NCI-H526 (cell line): ENCODE results near the gene BASP1.
"Not testable (repeated sequence)": the region's sequence is repeated elsewhere in the genome, so short reads cannot be mapped to it uniquely, and the experiment has no call there.

Experiments used
- DNase-seq, 2 experiments: peaks; one replicate each; lab custom pipeline; 2025; lab: John Stamatoyannopoulos, UW

Gene BASP1

GRCh38 chr5:17256171-17256570 lies 38.7 kb downstream of the BASP1 start:
- DNase-seq = no peak

DNA sequence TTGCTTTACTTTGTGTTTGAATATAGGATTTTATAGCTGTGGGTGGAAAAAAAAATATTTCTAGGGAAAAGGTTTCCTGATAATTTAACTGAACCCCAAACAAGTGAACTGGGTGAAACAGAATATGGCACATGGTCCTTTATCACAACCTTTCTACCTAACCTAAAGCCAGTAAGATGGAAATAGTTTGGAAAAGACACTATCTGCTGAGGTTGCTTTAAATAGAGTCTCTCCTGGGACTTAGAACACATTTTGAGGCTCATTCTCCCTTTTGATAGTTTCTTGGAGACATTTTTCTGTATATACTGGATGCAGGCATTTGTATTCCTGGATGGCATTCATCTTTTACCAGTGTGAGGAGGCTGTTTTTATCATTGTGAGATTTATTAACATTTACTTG lies 39.4 kb downstream of the BASP1 start:
- no peak for DNase-seq

DNA sequence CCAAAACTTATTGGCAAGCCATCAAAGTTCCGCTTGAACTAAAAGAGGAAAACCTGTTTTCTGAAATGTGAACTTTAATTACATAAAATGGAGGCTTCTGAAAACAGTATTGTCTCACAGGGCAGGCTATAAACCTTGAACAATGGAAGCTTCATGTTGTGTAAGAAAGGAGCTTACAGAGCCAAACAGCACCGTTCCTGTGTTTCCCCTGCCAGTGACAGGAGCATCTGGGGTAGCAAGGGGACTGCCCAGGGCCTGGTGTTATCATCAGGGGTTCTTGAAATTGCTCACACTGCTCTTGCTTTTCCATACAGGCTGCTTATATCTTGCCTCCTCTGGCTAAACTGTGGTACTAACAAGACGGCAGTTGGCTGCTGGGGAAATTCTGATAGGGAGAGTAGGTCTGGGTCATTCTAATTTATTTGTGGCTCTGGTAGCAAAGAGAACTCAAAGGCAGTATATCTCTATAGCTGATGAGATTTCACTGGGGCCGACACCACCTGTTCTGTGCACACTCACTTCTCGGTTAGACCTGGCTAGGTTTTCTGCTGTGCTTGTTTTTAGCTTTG lies 40.4 kb downstream of the BASP1 start:
- no peak for DNase-seq

DNA sequence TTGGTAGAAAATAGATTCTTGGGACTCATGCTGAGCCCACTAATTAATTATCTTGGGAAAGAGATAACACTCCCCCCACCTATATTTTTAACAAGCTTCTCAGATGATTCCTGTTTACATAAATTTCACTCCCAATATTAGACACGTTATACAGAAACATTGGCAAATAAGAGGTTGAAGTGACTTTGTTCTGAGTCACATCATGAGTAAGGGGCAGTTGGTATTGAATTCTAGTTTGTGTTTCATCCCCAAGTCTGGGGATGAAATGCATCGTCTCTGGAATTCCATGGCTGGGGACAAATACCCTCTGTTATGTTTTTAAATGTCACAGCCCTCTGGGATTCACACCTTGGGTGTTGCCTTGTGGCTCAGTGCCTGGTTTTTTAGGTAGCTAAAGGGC lies 41.0 kb downstream of the BASP1 start:
- no peak for DNase-seq

DNA sequence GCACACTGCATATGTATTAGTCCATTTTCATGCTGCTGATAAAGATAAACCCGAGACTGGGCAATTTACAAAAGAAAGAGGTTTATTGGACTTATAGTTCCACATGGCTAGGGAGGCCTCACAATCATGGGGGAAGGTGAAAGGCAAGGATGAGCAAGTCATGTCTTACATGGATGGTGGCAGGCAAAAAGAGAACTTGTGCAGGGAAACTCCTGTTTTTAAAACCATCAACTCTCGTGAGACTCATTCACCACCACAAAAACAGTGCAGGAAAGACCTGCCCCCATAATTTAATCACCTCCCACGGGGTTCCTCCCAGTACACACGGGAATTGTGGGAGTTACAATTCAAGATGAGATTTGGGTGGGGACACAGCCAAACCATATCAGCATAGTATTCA lies 41.6 kb downstream of the BASP1 start:
- DNase-seq = not testable (repeated sequence)

- DNase-seq = no peak
Observed at GRCh38 chr5:17259630-17260257, 42.3 kb downstream of the BASP1 start.

GRCh38 chr5:17260549-17260948 lies 43.1 kb downstream of the BASP1 start:
- peak; percentile 56 to 72 for DNase-seq

DNA sequence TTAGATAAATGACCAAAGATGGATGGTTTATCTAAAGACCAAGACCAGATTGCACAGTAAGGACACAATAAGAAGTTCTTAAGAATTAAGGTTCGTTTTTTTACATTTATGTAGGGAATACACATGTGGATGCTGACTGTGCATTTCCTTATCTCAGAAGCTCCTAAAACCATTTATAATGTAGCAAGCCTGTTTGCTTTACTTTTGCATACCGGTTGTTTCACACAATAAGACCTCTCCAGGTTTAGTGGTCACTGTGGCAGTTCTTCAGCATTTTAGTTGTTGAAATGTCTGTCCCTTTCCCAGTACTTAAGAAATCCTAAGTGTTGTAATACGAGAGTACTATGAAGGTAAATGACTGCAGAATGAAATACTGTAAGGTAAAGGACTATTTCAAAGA lies 43.6 kb downstream of the BASP1 start:
- peak in 1 of 2 experiments; percentile 43 for DNase-seq

- DNase-seq = no peak
Observed at GRCh38 chr5:17265041-17265440, 47.6 kb downstream of the BASP1 start.

DNA sequence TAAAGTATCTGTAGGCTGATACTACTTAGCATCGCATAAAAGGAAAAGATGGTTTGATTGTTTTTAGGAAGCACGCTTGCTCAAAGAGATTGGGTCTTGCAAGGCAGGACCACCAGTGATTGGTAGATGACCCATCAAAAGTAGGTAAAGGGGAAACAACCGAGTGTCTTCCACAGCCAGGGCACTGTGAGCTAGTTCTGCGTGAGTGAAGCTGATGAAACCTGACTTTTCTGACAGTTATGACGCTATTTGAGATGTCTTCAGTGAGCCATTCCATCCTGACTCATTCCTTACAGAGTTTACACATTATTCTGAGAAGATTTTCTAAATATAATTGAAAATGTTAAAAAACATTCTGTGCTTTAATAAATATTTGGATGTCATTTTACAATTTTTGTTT lies 49.7 kb downstream of the BASP1 start:
- no peak for DNase-seq

DNA sequence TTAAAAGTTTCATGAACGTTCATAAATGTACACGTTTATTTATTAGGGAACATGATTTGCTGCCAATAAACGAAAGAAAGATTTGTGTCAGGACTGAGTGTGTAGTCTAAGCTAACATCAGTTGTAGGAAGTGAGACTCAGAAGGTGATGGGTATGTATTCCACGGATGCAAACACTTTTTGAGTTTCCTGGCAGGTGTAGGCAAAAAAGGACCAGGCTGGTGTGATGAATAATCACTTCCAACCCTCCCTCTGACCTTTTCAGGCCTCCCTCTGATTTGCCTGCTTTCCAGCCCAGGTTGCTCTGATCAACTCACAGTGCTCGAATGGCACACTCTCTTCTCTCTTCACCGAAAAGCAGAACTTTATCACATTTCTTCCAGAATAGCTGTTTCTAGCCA lies 51.8 kb downstream of the BASP1 start:
- peak; percentile 74 to 86 for DNase-seq

DNA sequence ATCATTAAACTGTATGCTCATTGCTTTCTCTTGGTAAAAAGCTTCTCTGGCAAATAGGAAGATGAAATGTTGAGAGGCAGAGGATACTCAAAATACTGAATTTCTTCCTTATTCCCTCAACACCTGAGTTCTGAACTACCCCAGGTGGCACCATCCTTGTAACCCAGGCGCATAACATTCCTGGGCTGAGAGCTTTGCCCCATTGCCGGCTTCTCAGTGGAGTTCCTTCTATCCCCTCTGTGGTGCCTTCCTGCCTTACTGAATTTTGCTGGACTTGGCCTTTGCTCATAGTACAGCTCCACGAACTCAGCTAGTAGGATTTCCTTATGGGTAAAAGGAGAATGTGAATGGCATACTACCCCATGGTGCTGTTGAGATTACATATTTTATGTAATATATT lies 54.7 kb downstream of the BASP1 start:
- DNase-seq = no peak

GRCh38 chr5:17275289-17276158 lies 58.1 kb downstream of the BASP1 start:
- no peak for DNase-seq

GRCh38 chr5:17276445-17276844 lies 59.0 kb downstream of the BASP1 start:
- DNase-seq = no peak

GRCh38 chr5:17277907-17278306 lies 60.5 kb downstream of the BASP1 start:
- peak; percentile 72 to 82 for DNase-seq

- DNase-seq = no peak
Observed at GRCh38 chr5:17278931-17279330, 61.5 kb downstream of the BASP1 start.

DNA sequence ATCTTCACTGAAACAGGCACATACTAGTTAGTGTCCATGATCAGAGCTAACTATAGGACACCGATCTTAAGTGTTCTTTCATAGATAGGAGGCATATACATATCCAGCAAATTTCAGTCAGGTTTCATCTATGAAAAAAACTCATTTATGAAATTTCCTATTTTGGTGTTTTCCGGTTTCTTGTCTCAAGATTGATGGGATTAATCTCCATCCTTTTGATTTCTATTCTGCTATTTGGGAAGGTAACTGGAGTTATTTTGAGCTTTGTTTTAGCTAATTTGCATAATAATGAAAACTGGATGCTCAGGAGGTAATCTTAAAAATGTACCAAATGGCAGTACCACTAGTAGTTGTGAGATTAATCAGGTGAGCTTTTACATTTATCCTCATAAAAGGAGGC lies 62.1 kb downstream of the BASP1 start:
- no peak for DNase-seq

DNA sequence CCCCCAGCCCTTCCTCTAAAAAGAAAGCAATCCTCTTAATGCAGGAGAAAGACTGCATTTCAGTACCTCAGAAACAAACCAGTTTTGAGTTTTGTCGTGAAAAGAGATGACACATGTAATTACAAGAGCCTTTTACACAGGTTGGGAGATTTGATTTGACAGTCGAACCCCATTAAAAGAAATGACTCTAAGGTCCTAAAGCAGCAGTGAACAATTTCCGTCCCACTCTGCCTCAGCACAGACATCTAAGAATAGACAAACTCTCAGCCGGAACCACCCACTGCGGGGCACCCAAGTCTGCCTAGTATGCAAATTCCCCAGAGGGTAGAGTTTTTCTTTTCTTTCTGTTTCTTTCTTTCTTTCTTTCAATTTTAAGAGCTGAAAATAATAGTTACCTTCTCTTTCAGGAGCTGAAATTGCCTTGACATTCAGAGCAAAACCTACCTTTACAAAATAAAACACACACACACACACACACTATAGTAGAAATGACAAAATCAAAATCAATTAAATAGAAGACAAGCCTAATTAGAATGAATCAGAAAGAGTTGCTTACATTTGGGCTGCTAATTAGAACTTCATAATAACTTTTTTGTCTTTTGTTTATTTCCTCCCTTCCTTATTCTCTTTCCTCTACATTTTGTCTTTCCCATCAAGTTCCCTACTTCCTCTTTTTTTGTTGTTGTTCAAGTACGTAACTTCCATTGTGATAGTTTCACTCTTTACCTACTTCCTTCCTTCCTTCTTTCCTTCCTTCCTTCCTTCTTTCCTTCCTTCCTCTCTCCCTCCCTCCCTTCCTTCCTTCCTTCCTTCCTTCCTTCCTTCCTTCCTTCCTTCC lies 65.1 kb downstream of the BASP1 start:
- peak in 1 of 2 experiments; percentile 19 for DNase-seq

- DNase-seq = no peak
Observed at GRCh38 chr5:17283121-17283415, 65.6 kb downstream of the BASP1 start.

- DNase-seq = no peak
Observed at GRCh38 chr5:17287501-17288155, 70.2 kb downstream of the BASP1 start.

GRCh38 chr5:17288570-17288969 lies 71.1 kb downstream of the BASP1 start:
- no peak for DNase-seq
